Left lung (tissue), 10 donors: ENCODE measurements around the gene GFOD2. TPM values are rescaled to one million over a fixed set of nuclear protein-coding genes. Genes with fewer than 3 reads are reported as not detected.

ENCODE experiments used
- ATAC-seq: fragments of 200-7000 bp; cut with Tn5 transposase; one replicate; pipeline ENCODE4 v1.9.1; 2020; ENCODE audit warnings: moderate library complexity
- DNase-seq, 4 donors: peaks; one replicate each; pipeline ENCODE4 v3.0.0-alpha.2; 2013 to 2020
- H3K27ac ChIP-seq, 2 donors: fragments of 200-600 bp; sonication (generic) in 1 of 2; one replicate each; pipeline versions ENCODE4 v1.5.0 to v1.8.0; 2020 to 2021
- H3K27me3 ChIP-seq, 2 donors: fragments of 200-600 bp; sonication (generic) in 1 of 2; one replicate each; pipeline versions ENCODE4 v1.5.0 to v1.8.0; 2020 to 2021
- H3K36me3 ChIP-seq, 2 donors: fragments of 200-600 bp; sonication (generic) in 1 of 2; one replicate each; pipeline versions ENCODE4 v1.5.0 to v1.8.0; 2020 to 2021
- H3K4me1 ChIP-seq, 2 donors: fragments of 200-600 bp; one replicate each; pipeline ENCODE4 v1.8.0; 2021
- H3K4me3 ChIP-seq, 2 donors: fragments of 200-600 bp; sonication (generic) in 1 of 2; one replicate each; pipeline versions ENCODE4 v1.5.0 to v1.8.0; 2020 to 2021; ENCODE audit warnings: mild to moderate bottlenecking in 1 of 2
- H3K9me3 ChIP-seq, 2 donors: fragments of 200-600 bp; sonication (generic) in 1 of 2; one replicate each; pipeline versions ENCODE4 v1.5.0 to v1.8.0; 2020 to 2021
- CTCF ChIP-seq, 2 donors: fragments of 200-600 bp; sonication (generic) in 1 of 2; IDR thresholded peaks; one replicate each; pipeline versions ENCODE4 v1.5.0 to v1.8.0; 2021; ENCODE audit warnings: antibody characterized with exemption in 2 of 2
- intact Hi-C, 2 donors: fragments of 100-400 bp; cut with DNase I; formaldehyde crosslinking; loops; one replicate each; pipeline versions ENCODE4 v1.11.2 to v1.14.2; 2022
- polyA plus RNA-seq, 6 donors: library from polyadenylated mRNA; unstranded; fragments of 120-200 nt; gene quantifications; one replicate each; pipeline ENCODE4 v1.2.1, GENCODE V29; 2013; ENCODE audit not compliant: insufficient read length in 6 of 6
- total RNA-seq, 2 donors: library from RNA; stranded (reverse); fragmentation: NEBNext Ultra II Directional; extraction: Animal tissue kit (Norgen Biotek cat#: 25700); gene quantifications; one replicate each; pipeline ENCODE4 v1.2.1, GENCODE V29; 2021
- donor health status: DM: no; HTN: yes; CAD: no.
- donor health status: DM: no; HTN: no; CAD: no.

Gene GFOD2
- total and polyA plus RNA-seq, 8 donors: 13.7 to 39.5 (median 32.1) TPM

DNA sequence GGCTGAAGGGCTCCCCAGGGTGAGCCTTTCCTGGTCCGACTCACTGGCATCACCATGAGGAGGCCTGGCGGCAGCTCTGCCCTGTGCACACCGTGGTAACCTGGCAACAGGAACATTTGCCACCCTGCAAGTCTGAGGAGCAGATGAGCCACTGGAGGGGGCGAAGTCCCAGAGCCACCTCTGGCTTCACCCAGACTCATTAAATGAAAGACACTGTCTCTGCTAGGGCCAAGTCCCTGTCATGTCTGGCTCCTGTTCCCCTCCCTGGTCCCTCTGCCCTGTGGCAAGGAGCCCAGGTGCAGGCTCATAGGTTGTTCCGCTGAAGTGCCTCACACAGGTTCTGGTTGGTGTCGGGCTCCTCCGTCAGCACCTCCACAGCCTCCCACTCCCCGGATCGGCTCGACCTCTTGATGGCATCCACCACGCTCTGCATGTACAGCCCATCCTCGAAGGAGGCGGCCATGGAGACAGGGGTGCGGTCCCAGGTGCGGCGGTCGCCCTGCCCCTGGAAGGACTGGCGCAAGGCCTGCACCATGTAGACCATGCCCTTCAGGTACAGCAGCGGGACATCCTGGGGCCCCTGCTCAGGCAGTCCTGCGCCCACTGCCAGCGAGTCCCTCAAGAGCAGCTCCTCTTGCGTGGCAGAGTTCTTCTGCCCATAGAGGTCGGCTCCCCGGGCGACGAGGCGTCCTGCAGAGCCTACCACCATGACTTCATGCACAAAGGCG, 44.1 kb downstream of the GFOD2 start:
- peaks cover 0 to 17% of the 10 kb centered on the region in 2 donors for H3K36me3 ChIP-seq
- no peaks in the 10 kb centered on the region for H3K27me3 ChIP-seq
- H3K9me3 ChIP-seq: no peaks in the 10 kb centered on the region
- peak overlapping the region in 1 of 2 donors; percentile 77 for H3K27ac ChIP-seq
- TF ChIP-seq CTCF (IDR thresholded peaks at IDR 0.05): no peak
- ATAC-seq (no peak), DNase-seq (peak in 1 of 4 donors; percentile 68)
- peaks cover 27 to 54% of the 10 kb centered on the region in 2 donors for H3K4me1 ChIP-seq
- H3K4me3 ChIP-seq: no peak overlapping the region
- intact Hi-C loops: loop anchor here in 1 of 2 donors (10.0 kb wide), 2 partner anchors 150 to 250 kb away; no protein-coding TSS in a partner anchor

GRCh38 chr16:67673712-67674580, 45.2 kb downstream of the GFOD2 start:
- no peaks in the 10 kb centered on the region for H3K27me3 ChIP-seq
- peaks cover 27 to 56% of the 10 kb centered on the region in 2 donors for H3K4me1 ChIP-seq
- H3K9me3 ChIP-seq: no peaks in the 10 kb centered on the region
- peak; percentile 49 for ATAC-seq
- DNase-seq: peak in 3 of 4 donors; percentile 61 to 85 (median 84)
- TF ChIP-seq CTCF (IDR thresholded peaks at IDR 0.05): no peak
- no peak overlapping the region for H3K4me3 ChIP-seq
- H3K36me3 ChIP-seq: peaks cover 0 to 17% of the 10 kb centered on the region in 2 donors
- H3K27ac ChIP-seq: peak overlapping the region; percentile 77 to 86
- intact Hi-C loops: loop anchor here in 1 of 2 donors (10.0 kb wide), 2 partner anchors 151 to 251 kb away; no protein-coding TSS in a partner anchor

DNA sequence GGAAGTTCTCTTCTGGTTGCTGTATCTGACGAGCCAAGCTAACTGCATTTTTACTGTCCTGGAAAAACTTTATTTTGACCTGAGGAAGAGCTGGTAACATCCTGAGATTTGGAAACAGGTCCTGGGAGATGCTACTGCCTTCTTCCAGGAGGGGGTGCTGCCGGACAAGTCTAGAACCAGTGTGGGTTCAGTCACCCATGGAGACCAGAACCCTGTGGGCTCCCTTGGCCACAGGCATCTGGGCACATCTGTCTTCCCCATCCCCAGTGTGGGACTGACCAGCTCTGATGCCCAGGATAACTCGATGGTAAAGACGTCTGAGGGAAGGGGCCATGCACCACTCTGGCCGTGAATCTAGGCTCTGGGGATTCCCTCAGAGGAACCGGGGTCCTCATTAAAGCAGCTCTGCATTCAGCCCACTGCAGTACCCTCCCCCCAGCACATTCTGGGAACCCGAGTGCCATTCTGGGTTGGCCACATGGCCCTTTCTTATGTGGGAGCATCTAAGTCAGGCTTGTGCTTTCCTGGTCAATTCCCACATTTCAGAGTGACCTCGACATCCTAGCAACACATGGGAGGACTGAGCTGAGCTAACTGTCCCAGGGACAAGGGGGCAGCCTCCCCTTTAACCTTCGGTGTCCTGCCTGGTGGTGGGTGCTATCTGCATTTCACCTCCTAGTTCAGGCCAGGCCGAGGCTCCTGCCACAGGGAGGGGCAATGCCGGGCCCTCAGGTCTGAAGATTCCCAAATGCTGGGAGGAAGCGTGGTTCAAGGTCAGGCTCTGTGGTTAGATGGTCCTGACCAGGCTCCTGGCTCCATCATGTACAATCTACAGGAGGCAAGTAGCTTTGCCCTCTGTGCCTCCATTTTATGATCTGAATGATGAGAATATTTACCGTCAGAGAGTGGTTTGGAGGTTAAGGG, 46.1 kb downstream of the GFOD2 start:
- peaks cover 0 to 17% of the 10 kb centered on the region in 2 donors for H3K36me3 ChIP-seq
- peak overlapping the region; percentile 77 to 86 for H3K27ac ChIP-seq
- no peak overlapping the region for H3K4me3 ChIP-seq
- intact Hi-C loops: loop anchor here in 1 of 2 donors (10.0 kb wide), 2 partner anchors 152 to 252 kb away; no protein-coding TSS in a partner anchor
- TF ChIP-seq CTCF (IDR thresholded peaks at IDR 0.05): peak; percentile 75 to 85
- H3K9me3 ChIP-seq: no peaks in the 10 kb centered on the region
- ATAC-seq (peak; percentile 74), DNase-seq (peak in 3 of 4 donors; percentile 65 to 81 (median 75))
- no peaks in the 10 kb centered on the region for H3K27me3 ChIP-seq
- peaks cover 28 to 62% of the 10 kb centered on the region in 2 donors for H3K4me1 ChIP-seq

- Histone ChIP-seq H3K27ac (peak overlapping the region in 1 of 2 donors; percentile 77), H3K27me3 (no peaks in the 10 kb centered on the region), H3K36me3 (peaks cover 0 to 11% of the 10 kb centered on the region in 2 donors), H3K9me3 (no peaks in the 10 kb centered on the region), H3K4me1 (peaks cover 35 to 65% of the 10 kb centered on the region in 2 donors), H3K4me3 (no peak overlapping the region)
- intact Hi-C loops: loop anchor here in 1 of 2 donors (10.0 kb wide), 2 partner anchors 152 to 252 kb away; no protein-coding TSS in a partner anchor
- peak; percentile 62 for ATAC-seq
- peak in 2 of 4 donors; percentile 73 to 83 for DNase-seq
- no peak for TF ChIP-seq CTCF (IDR thresholded peaks at IDR 0.05)
These were observed 46.8 kb downstream of the GFOD2 start for GRCh38 chr16:67672306-67672705.
